Breast epithelium (tissue), 4 donors: ENCODE data around the gene OR2V1. TPM values are rescaled to one million over a fixed set of nuclear protein-coding genes. Genes with fewer than 3 reads are reported as not detected.
"Not testable (repeated sequence)": the region's sequence is repeated elsewhere in the genome, so short reads cannot be mapped to it uniquely, and the experiment has no call there.

Experiments
- DNase-seq, 2 donors: peaks; one replicate each; pipeline ENCODE4 v3.0.0-alpha.2; 2019; ENCODE audit warnings: low spot score in 2 of 2
- H3K27ac ChIP-seq, 2 donors: fragments of 200-600 bp; sonication (generic) in 1 of 2; one replicate each; pipeline ENCODE4 v1.5.1; 2016 to 2019; ENCODE audit warnings: mild to moderate bottlenecking in 1 of 2
- H3K27me3 ChIP-seq, 2 donors: fragments of 200-600 bp; sonication (generic) in 1 of 2; one replicate each; pipeline versions ENCODE4 v1.5.1 to v1.6.0; 2017 to 2019; ENCODE audit warnings: control low read depth in 1 of 2, mild to moderate bottlenecking in 1 of 2
- H3K36me3 ChIP-seq: fragments of 200-600 bp; one replicate; pipeline ENCODE4 v1.5.1; 2019
- H3K4me1 ChIP-seq, 2 donors: fragments of 200-600 bp; sonication (generic); one replicate each; pipeline ENCODE4 v1.5.1; 2016 to 2019; ENCODE audit warnings: control low read depth in 1 of 2
- H3K4me3 ChIP-seq, 3 donors: fragments of 200-600 bp; sonication (generic); 1 replicate in 2 of 3; 2 replicates in 1 of 3; pipeline ENCODE4 v1.5.1; 2016 to 2019; ENCODE audit warnings: mild to moderate bottlenecking in 3 of 3, moderate library complexity in 2 of 3
- H3K9me3 ChIP-seq, 2 donors: fragments of 200-600 bp; sonication (generic) in 1 of 2; one replicate each; pipeline ENCODE4 v1.5.1; 2016 to 2019; ENCODE audit warnings: control low read depth in 1 of 2
- CTCF ChIP-seq, 3 donors: fragments of 450-650 bp; IDR thresholded peaks; one replicate each; pipeline ENCODE4 v1.5.1; 2016 to 2017; ENCODE audit warnings: antibody characterized with exemption in 3 of 3, mild to moderate bottlenecking in 3 of 3, moderate library complexity in 3 of 3
- POLR2A ChIP-seq: fragments of 450-650 bp; IDR thresholded peaks from one replicate; pipeline ENCODE4 v1.6.1; 2016; ENCODE audit warnings: antibody characterized with exemption, mild to moderate bottlenecking, moderate library complexity
- POLR2AphosphoS5 ChIP-seq, 3 donors: sonication (generic); formaldehyde crosslinking; IDR thresholded peaks; one replicate each; pipeline ENCODE4 v1.6.1; 2017; ENCODE audit warnings: antibody characterized with exemption in 3 of 3
- intact Hi-C: fragments of 100-400 bp; cut with DNase I; formaldehyde crosslinking; loops from one replicate; pipeline ENCODE4 v1.15.1; 2023; ENCODE audit warnings: low total_unique reads
- total RNA-seq, 3 donors: library from RNA; depleted of rRNA; stranded (reverse); fragments of >200 nt; gene quantifications; one replicate each; pipeline ENCODE4 v1.1.0, GENCODE V29; 2016

OR2V1 gene
- total RNA-seq, 3 donors from 2014 or later: not detected

- H3K27ac ChIP-seq: no peak overlapping the region
- intact Hi-C loops: no loop called here
These were observed 3.3 kb upstream of the OR2V1 start for GRCh38 chr5:181134259-181134658.

GRCh38 chr5:181133610-181134231 lies 2.8 kb upstream of the OR2V1 start:
- no peak for DNase-seq
- Histone ChIP-seq H3K4me1 (no peaks in the 10 kb centered on the region), H3K4me3 (no peak overlapping the region), H3K9me3 (peaks cover 0 to 10% of the 10 kb centered on the region in 2 donors), H3K27ac (no peak overlapping the region), H3K36me3 (no peaks in the 10 kb centered on the region), H3K27me3 (peaks cover 0 to 20% of the 10 kb centered on the region in 2 donors)
- intact Hi-C loops: no loop called here
- TF ChIP-seq CTCF (IDR thresholded peaks at IDR 0.05) (no peak), POLR2A (no peak), POLR2AphosphoS5 (IDR thresholded peaks at IDR 0.05) (no peak)

More at GRCh38 chr5:181134259-181134658, 3.3 kb upstream of the OR2V1 start:
- H3K4me3 ChIP-seq: no peak overlapping the region
- no peak for TF ChIP-seq POLR2AphosphoS5 (IDR thresholded peaks at IDR 0.05)
- no peak for TF ChIP-seq POLR2A
- TF ChIP-seq CTCF (IDR thresholded peaks at IDR 0.05): no peak
- peaks cover 0 to 15% of the 10 kb centered on the region in 2 donors for H3K27me3 ChIP-seq
- peaks cover 0 to 10% of the 10 kb centered on the region in 2 donors for H3K9me3 ChIP-seq
- no peaks in the 10 kb centered on the region for H3K4me1 ChIP-seq
- no peaks in the 10 kb centered on the region for H3K36me3 ChIP-seq
- DNase-seq: no peak

GRCh38 chr5:181133083-181133482 lies 2.1 kb upstream of the OR2V1 start:
- H3K4me1 ChIP-seq: no peaks in the 10 kb centered on the region
- H3K4me3 ChIP-seq: no peak overlapping the region
- intact Hi-C loops: no loop called here
- peaks cover 0 to 10% of the 10 kb centered on the region in 2 donors for H3K9me3 ChIP-seq
- no peak for DNase-seq
- TF ChIP-seq POLR2AphosphoS5 (IDR thresholded peaks at IDR 0.05) (no peak), POLR2A (no peak)
- no peak overlapping the region for H3K27ac ChIP-seq
- H3K27me3 ChIP-seq: peaks cover 0 to 26% of the 10 kb centered on the region in 2 donors
- no peaks in the 10 kb centered on the region for H3K36me3 ChIP-seq

GRCh38 chr5:181131514-181131913 lies 545 bp upstream of the OR2V1 start:
- peaks cover 0 to 7% of the 10 kb centered on the region in 2 donors for H3K9me3 ChIP-seq
- no peaks in the 10 kb centered on the region for H3K4me1 ChIP-seq
- H3K36me3 ChIP-seq: no peaks in the 10 kb centered on the region
- no peak overlapping the region for H3K4me3 ChIP-seq
- H3K27me3 ChIP-seq: peaks cover 0 to 41% of the 10 kb centered on the region in 2 donors
- no peak overlapping the region for H3K27ac ChIP-seq
- no peak for TF ChIP-seq POLR2A
- no peak for TF ChIP-seq CTCF (IDR thresholded peaks at IDR 0.05)
- TF ChIP-seq POLR2AphosphoS5 (IDR thresholded peaks at IDR 0.05): no peak
- intact Hi-C loops: no loop called here
- no peak for DNase-seq

- H3K36me3 ChIP-seq, H3K27ac ChIP-seq, H3K4me3 ChIP-seq, intact Hi-C loops, DNase-seq, H3K4me1 ChIP-seq, H3K9me3 ChIP-seq: not testable (repeated sequence)
- H3K27me3 ChIP-seq: peaks cover 0 to 46% of the 10 kb centered on the region in 2 donors
These were observed 888 bp downstream of the OR2V1 start for GRCh38 chr5:181130081-181130480.

- no peak overlapping the region for H3K27ac ChIP-seq
- TF ChIP-seq CTCF (IDR thresholded peaks at IDR 0.05): no peak
- TF ChIP-seq POLR2AphosphoS5 (IDR thresholded peaks at IDR 0.05): no peak
- no peak for TF ChIP-seq POLR2A
- no peak overlapping the region for H3K4me3 ChIP-seq
- no peak for DNase-seq
- H3K9me3 ChIP-seq: no peaks in the 10 kb centered on the region
- no peaks in the 10 kb centered on the region for H3K36me3 ChIP-seq
- intact Hi-C loops: no loop called here
- H3K4me1 ChIP-seq: no peaks in the 10 kb centered on the region
- peaks cover 0 to 48% of the 10 kb centered on the region in 2 donors for H3K27me3 ChIP-seq
These were observed 1.4 kb downstream of the OR2V1 start for GRCh38 chr5:181129601-181130000.
